Panc1 (cell line): ENCODE results near the gene SFXN2.

Experiments used
- POLR2AphosphoS5 ChIP-seq: IDR thresholded peaks from 2 replicates; pipeline ENCODE4 v1.6.1; 2012; ENCODE audit warnings: mild to moderate bottlenecking, low read depth, low read length, moderate library complexity
- TF ChIP-seq, protein P1 (sequence below): fragments of 450-650 bp; IDR thresholded peaks from 2 replicates; pipeline ENCODE4 v1.5.1; 2017; ENCODE audit warnings: mild to moderate bottlenecking

DNA sequence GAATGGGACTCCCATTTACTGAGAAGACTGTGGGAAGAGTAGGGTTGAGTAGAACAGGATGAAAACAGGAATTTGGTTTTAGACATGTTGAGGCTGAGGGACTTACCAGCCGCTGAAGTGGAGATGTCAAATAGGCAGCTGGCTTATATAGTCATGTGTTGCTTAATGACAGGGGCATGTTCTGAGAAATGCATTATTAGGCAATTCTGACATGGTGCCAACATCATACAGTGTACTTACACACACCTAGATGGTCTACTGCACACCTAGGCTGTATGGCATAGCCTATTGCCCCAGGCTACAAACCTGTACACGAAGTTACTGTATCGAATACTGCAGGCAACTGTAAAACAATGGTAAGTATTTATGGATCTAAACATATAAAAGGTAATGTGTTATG is 17.7 kb upstream of the SFXN2 start:
- TF ChIP-seq, protein P1, sequence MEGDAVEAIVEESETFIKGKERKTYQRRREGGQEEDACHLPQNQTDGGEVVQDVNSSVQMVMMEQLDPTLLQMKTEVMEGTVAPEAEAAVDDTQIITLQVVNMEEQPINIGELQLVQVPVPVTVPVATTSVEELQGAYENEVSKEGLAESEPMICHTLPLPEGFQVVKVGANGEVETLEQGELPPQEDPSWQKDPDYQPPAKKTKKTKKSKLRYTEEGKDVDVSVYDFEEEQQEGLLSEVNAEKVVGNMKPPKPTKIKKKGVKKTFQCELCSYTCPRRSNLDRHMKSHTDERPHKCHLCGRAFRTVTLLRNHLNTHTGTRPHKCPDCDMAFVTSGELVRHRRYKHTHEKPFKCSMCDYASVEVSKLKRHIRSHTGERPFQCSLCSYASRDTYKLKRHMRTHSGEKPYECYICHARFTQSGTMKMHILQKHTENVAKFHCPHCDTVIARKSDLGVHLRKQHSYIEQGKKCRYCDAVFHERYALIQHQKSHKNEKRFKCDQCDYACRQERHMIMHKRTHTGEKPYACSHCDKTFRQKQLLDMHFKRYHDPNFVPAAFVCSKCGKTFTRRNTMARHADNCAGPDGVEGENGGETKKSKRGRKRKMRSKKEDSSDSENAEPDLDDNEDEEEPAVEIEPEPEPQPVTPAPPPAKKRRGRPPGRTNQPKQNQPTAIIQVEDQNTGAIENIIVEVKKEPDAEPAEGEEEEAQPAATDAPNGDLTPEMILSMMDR, result no peak
- TF ChIP-seq POLR2AphosphoS5, result no peak
